Psoas muscle (tissue), 8 donors: Measurements from ENCODE around the gene UBE3D. TPM values are rescaled to one million over a fixed set of nuclear protein-coding genes. Genes with fewer than 3 reads are reported as not detected.

Source experiments
- ATAC-seq, 4 donors: fragments of 200-7000 bp; cut with Tn5 transposase; one replicate each; pipeline ENCODE4 v1.9.1; 2020; ENCODE audit warnings: moderate library complexity in 3 of 4, mild to moderate bottlenecking in 2 of 4
- DNase-seq, 2 donors: peaks; one replicate each; pipeline ENCODE4 v3.0.0-alpha.2; 2020
- H3K27ac ChIP-seq: fragments of 200-600 bp; one replicate; pipeline ENCODE4 v1.8.0; 2022
- H3K27me3 ChIP-seq, 3 donors: fragments of 200-600 bp in 1 of 3; one replicate each; pipeline versions ENCODE4 v1.6.1 to v1.8.0; 2013 to 2022; ENCODE audit warnings: low read length in 2 of 3, mild to moderate bottlenecking in 2 of 3, moderate library complexity in 1 of 3; ENCODE audit not compliant: insufficient read depth in 3 of 3
- H3K36me3 ChIP-seq, 2 donors: fragments of 200-600 bp in 1 of 2; one replicate each; pipeline versions ENCODE4 v1.6.1 to v1.8.0; 2013 to 2022; ENCODE audit warnings: low read depth in 1 of 2, mild to moderate bottlenecking in 1 of 2, moderate library complexity in 1 of 2; ENCODE audit not compliant: insufficient read depth in 1 of 2
- H3K4me1 ChIP-seq: fragments of 200-600 bp; one replicate; pipeline ENCODE4 v1.8.0; 2022
- H3K4me3 ChIP-seq: fragments of 200-600 bp; one replicate; pipeline ENCODE4 v1.8.0; 2022; ENCODE audit warnings: mild to moderate bottlenecking
- H3K9me3 ChIP-seq: fragments of 200-600 bp; one replicate; pipeline ENCODE4 v1.8.0; 2022
- WGBS, 3 donors: extraction: QIAGEN DNeasy Blood & Tissue Kit; methylation state at CpG; one replicate each; pipeline versions ENCODE4 v1.1.6 to v1.1.7; 2013; 5-methylcytosine and 5-hydroxymethylcytosine counted together
- intact Hi-C, 2 donors: fragments of 100-400 bp; cut with DNase I; formaldehyde crosslinking; loops; one replicate each; pipeline versions ENCODE4 v1.11.0 to v1.14.2; 2022
- polyA plus RNA-seq, 3 donors: library from polyadenylated mRNA; stranded (reverse); fragments of 200-250 nt; gene quantifications; one replicate each; pipeline ENCODE4 v1.2.3, GENCODE V29; 2013
- total RNA-seq, 4 donors: library from RNA; stranded (reverse); fragmentation: NEBNext Ultra II Directional in 2 of 4; extraction: Animal tissue kit (Norgen Biotek cat#: 25700) in 2 of 4; gene quantifications; one replicate each; pipeline versions ENCODE4 v1.2.1 to v1.2.4, GENCODE V29; 2021 to 2023
- TF ChIP-seq, protein P1 (sequence below): fragments of 200-600 bp; IDR thresholded peaks from one replicate; pipeline ENCODE4 v1.8.0; 2022; ENCODE audit warnings: antibody characterized with exemption
- donor health status: healthy with polysubstance abuse.
- donor health status: DM: no; HTN: no; CAD: no; lungs with moderate emphysema.
- donor health status: Bipolar disorder and iron deficiency.
- donor health status: healthy.
- donor health status: DM: yes; HTN: yes; CAD: no.
- donor health status: DM: no; HTN: no; CAD: no.
- donor health status: DM: no; HTN: no; CAD: no.
- donor health status: DM: yes; HTN: yes; CAD: no.

Gene UBE3D
- total and polyA plus RNA-seq, 7 donors: 1.9 to 3.8 (median 2.2) TPM

DNA sequence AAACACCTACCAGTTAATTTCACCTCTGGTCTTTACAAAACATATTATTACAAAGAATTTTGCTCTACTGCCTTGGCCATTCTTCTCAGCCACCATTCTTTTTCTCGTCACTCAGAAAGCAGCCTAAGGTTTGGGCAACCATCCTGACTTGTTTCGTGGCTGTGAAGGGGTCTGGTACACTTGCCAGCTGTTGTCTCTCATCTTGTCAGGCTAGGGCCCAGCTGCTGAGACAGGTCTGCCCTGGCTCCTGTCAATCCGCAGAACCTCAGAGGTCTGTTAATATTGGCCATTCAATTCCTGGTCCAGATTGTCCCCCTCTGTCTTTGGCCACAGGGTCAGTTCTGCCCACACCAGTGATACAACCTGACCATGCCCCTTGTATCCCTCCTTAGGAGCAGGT, 197.7 kb downstream of the UBE3D start:
- WGBS, 3 donors: 55 to 63% (median 57%) methylated on average over 3 of the region's 3 CpGs
- H3K9me3 ChIP-seq: no peaks in the 10 kb centered on the region

DNA sequence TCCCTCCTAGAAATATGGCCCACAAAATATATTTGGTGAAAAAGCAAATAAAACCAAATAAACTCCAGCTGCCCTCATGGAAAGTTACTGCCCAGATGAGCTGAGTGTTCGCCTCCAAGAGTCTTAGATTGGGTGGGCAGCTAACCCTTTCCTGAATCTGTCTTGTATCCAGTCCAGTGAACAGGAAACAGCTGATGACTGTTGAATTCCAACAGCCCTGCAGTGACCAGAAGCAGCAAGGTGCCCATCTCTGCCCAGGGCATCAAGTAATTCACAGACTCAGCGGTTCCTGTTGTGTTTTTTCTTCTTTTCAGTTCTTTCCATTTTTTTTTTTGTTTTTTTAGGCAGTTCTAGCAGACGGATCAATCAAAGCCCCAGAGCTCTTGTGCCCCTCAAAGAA, 199.2 kb downstream of the UBE3D start:
- no peak overlapping the region for H3K27ac ChIP-seq
- no peaks in the 10 kb centered on the region for H3K4me1 ChIP-seq
- H3K4me3 ChIP-seq: no peak overlapping the region
- no peaks in the 10 kb centered on the region for H3K36me3 ChIP-seq
- no peaks in the 10 kb centered on the region for H3K27me3 ChIP-seq
- 42 to 71% (median 54%) methylated on average over 3 of the region's 3 CpGs for WGBS, 3 donors
- no peaks in the 10 kb centered on the region for H3K9me3 ChIP-seq
- TF ChIP-seq, protein P1, sequence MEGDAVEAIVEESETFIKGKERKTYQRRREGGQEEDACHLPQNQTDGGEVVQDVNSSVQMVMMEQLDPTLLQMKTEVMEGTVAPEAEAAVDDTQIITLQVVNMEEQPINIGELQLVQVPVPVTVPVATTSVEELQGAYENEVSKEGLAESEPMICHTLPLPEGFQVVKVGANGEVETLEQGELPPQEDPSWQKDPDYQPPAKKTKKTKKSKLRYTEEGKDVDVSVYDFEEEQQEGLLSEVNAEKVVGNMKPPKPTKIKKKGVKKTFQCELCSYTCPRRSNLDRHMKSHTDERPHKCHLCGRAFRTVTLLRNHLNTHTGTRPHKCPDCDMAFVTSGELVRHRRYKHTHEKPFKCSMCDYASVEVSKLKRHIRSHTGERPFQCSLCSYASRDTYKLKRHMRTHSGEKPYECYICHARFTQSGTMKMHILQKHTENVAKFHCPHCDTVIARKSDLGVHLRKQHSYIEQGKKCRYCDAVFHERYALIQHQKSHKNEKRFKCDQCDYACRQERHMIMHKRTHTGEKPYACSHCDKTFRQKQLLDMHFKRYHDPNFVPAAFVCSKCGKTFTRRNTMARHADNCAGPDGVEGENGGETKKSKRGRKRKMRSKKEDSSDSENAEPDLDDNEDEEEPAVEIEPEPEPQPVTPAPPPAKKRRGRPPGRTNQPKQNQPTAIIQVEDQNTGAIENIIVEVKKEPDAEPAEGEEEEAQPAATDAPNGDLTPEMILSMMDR: no peak
- ATAC-seq (no peak), DNase-seq (no peak)
- intact Hi-C loops: no loop called here

More for the DNA sequence above, 197.7 kb downstream of the UBE3D start:
- H3K4me1 ChIP-seq: no peaks in the 10 kb centered on the region
- TF ChIP-seq, protein P1: no peak
- no peak overlapping the region for H3K27ac ChIP-seq
- H3K36me3 ChIP-seq: no peaks in the 10 kb centered on the region
- H3K4me3 ChIP-seq: no peak overlapping the region
- no peak for DNase-seq
- no peak for ATAC-seq
- intact Hi-C loops: no loop called here
- H3K27me3 ChIP-seq: no peaks in the 10 kb centered on the region

DNA sequence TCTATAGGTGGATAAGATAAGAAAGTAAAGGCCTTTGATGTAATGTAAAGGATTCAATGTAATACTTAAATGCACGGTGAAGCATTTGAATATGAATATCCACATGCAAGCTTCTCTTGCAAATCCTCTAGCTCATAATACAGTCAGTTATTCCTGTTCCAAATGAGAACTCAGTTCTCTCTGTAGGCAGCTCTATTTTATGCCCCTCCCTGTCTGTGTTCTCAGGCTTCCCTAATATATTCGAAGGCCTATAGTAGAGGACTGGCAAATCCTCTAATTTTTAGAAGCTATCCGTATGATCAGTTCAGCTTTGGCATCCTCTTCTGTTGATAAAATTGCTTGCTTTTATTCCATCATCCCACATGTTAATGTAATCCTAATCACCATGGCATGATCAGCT, 200.2 kb downstream of the UBE3D start:
- intact Hi-C loops: no loop called here
- no peaks in the 10 kb centered on the region for H3K9me3 ChIP-seq

DNA sequence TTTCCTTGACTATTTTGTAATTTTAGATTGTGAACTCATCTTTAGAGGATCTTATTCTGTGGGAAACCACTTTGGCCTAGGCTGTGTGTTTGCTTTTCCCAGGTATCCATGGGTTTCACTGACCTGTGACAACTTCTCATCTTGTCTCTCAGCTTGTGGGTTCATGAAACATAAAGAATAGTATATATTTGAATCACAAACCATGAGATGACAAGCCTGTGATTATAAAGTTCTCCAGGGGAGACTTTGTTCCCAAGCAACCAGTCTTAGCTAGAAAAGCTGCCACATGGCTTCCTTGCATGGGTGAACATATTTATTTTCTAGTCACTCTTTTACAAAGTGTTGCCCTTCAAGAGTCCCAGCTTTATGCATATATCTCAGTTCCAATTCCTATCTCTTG, 201.9 kb downstream of the UBE3D start:
- no peaks in the 10 kb centered on the region for H3K4me1 ChIP-seq
- H3K36me3 ChIP-seq: no peaks in the 10 kb centered on the region
- H3K27me3 ChIP-seq: no peaks in the 10 kb centered on the region
- TF ChIP-seq, protein P1: no peak
- no peak overlapping the region for H3K4me3 ChIP-seq
- H3K9me3 ChIP-seq: no peaks in the 10 kb centered on the region
- no peak overlapping the region for H3K27ac ChIP-seq
- intact Hi-C loops: no loop called here
- no peak for ATAC-seq
- DNase-seq: no peak

More for the DNA sequence above, 200.2 kb downstream of the UBE3D start:
- DNase-seq (no peak), ATAC-seq (no peak)
- H3K27me3 ChIP-seq: no peaks in the 10 kb centered on the region
- no peaks in the 10 kb centered on the region for H3K36me3 ChIP-seq
- H3K4me1 ChIP-seq: no peaks in the 10 kb centered on the region
- no peak overlapping the region for H3K4me3 ChIP-seq
- H3K27ac ChIP-seq: no peak overlapping the region
- TF ChIP-seq, protein P1: no peak
- WGBS, 3 donors: 84 to 87% (median 85%) methylated on average over 3 of the region's 3 CpGs

DNA sequence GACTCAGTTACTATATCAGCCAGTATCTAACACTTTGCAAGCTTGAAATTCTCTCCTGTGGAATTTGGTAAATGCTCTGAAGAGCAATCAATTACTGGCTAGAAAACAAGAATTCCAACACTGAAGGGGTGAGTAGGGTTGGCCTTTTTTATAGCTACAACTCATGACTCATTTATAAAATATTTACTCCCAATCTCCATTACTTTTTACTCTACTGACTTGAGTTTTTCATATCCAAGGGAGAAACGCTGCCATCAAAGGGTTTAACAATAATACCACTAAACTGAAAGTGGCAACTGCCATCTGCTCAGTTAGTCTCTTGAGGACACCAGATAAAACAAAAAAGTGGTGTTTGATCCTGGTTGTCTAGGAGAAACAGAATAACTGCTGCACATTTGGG, 203.1 kb downstream of the UBE3D start:
- Histone ChIP-seq H3K4me3 (no peak overlapping the region), H3K27me3 (no peaks in the 10 kb centered on the region), H3K4me1 (no peaks in the 10 kb centered on the region), H3K36me3 (no peaks in the 10 kb centered on the region), H3K27ac (no peak overlapping the region), H3K9me3 (no peaks in the 10 kb centered on the region)
- ATAC-seq (no peak), DNase-seq (no peak)
- TF ChIP-seq, protein P1: no peak
- WGBS, 3 donors: 13 to 29% (median 28%) methylated on average over 1 of the region's 1 CpG
- intact Hi-C loops: no loop called here
